ENCODE measurements around the gene TBX1.

TBX1 gene

GRCh38 chr22:19799322-19800190 lies 39.0 kb downstream of the TBX1 start:
- Histone ChIP-seq H3K9me2 (replicated peaks; ENCODE audit: control insufficient read depth, low read length) (no peaks in the 10 kb centered on the region), H3K27ac (ENCODE audit: low read depth, low read length) (no peak overlapping the region), H3K4me2 (ENCODE audit: low read length) (no peak overlapping the region), H3K4me3 (ENCODE audit: low read length) (no peak overlapping the region), H3K27me3 (ENCODE audit: control insufficient read depth, low read length) (no peaks in the 10 kb centered on the region), H3K79me2 (ENCODE audit: control insufficient read depth, low read length) (no peaks in the 10 kb centered on the region), H3K4me1 (ENCODE audit: control insufficient read depth, low read length) (no peaks in the 10 kb centered on the region), H3F3A (ENCODE audit: control insufficient read depth, insufficient read depth) (no peaks in the 10 kb centered on the region), H4K20me1 (ENCODE audit: control insufficient read depth, insufficient read depth, low read depth, low read length) (no peaks in the 10 kb centered on the region), H3K9me3 (ENCODE audit: control insufficient read depth, insufficient read depth, low read length) (no peaks in the 10 kb centered on the region), H3K36me3 (ENCODE audit: control insufficient read depth, low read length) (no peaks in the 10 kb centered on the region)
- TF ChIP-seq, protein P1, sequence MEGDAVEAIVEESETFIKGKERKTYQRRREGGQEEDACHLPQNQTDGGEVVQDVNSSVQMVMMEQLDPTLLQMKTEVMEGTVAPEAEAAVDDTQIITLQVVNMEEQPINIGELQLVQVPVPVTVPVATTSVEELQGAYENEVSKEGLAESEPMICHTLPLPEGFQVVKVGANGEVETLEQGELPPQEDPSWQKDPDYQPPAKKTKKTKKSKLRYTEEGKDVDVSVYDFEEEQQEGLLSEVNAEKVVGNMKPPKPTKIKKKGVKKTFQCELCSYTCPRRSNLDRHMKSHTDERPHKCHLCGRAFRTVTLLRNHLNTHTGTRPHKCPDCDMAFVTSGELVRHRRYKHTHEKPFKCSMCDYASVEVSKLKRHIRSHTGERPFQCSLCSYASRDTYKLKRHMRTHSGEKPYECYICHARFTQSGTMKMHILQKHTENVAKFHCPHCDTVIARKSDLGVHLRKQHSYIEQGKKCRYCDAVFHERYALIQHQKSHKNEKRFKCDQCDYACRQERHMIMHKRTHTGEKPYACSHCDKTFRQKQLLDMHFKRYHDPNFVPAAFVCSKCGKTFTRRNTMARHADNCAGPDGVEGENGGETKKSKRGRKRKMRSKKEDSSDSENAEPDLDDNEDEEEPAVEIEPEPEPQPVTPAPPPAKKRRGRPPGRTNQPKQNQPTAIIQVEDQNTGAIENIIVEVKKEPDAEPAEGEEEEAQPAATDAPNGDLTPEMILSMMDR (IDR thresholded peaks at IDR 0.05; ENCODE audit: low read depth, low read length, poor library complexity, severe bottlenecking), result no peak
- TF ChIP-seq EZH2phosphoT487 (IDR thresholded peaks at IDR 0.05; ENCODE audit: borderline replicate concordance, low read length), result no peak

- Histone ChIP-seq H3K9me2 (replicated peaks; ENCODE audit: control insufficient read depth, low read length) (no peaks in the 10 kb centered on the region), H3K4me3 (ENCODE audit: low read length) (no peak overlapping the region), H3K9me3 (ENCODE audit: control insufficient read depth, insufficient read depth, low read length) (no peaks in the 10 kb centered on the region), H3K27ac (ENCODE audit: low read depth, low read length) (no peak overlapping the region), H3F3A (ENCODE audit: control insufficient read depth, insufficient read depth) (no peaks in the 10 kb centered on the region), H3K79me2 (ENCODE audit: control insufficient read depth, low read length) (no peaks in the 10 kb centered on the region), H3K36me3 (ENCODE audit: control insufficient read depth, low read length) (no peaks in the 10 kb centered on the region), H3K27me3 (ENCODE audit: control insufficient read depth, low read length) (no peaks in the 10 kb centered on the region), H3K4me1 (ENCODE audit: control insufficient read depth, low read length) (no peaks in the 10 kb centered on the region), H4K20me1 (ENCODE audit: control insufficient read depth, insufficient read depth, low read depth, low read length) (no peaks in the 10 kb centered on the region), H3K4me2 (ENCODE audit: low read length) (no peak overlapping the region)
- no peak for TF ChIP-seq EZH2phosphoT487 (IDR thresholded peaks at IDR 0.05; ENCODE audit: borderline replicate concordance, low read length)
- TF ChIP-seq, protein P1 (IDR thresholded peaks at IDR 0.05; ENCODE audit: low read depth, low read length, poor library complexity, severe bottlenecking), result no peak
Measured at GRCh38 chr22:19800306-19800705, 39.7 kb downstream of the TBX1 start.

DNA sequence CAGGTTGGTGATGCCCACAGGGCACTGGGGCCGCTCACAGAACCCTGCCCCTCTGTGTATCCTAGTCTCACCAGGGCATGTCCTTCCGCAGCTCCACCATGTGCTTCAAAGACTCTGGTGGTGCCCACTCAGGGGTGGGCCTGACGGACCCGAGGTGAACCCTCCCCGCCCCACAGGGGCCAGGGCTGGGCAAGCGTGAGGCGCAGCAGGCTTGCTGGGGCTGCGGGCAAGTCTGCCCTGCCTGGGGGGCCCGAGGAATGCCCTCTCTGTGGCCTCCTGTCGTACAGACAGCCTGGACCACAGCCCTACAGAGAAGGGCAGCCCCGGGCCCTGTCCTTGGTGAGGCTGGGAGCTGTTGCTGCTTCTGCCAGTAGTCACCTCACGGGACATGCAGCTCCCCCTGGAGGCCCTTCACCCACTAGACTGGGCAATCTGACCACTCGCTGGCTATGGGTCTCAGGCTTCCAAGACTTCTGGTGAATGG lies 40.2 kb downstream of the TBX1 start:
- H3K27me3 ChIP-seq (ENCODE audit: control insufficient read depth, low read length), result no peaks in the 10 kb centered on the region
- H3K27ac ChIP-seq (ENCODE audit: low read depth, low read length), result no peak overlapping the region
- H3K9me3 ChIP-seq (ENCODE audit: control insufficient read depth, insufficient read depth, low read length), result no peaks in the 10 kb centered on the region
- H3K4me3 ChIP-seq (ENCODE audit: low read length), result no peak overlapping the region
- H4K20me1 ChIP-seq (ENCODE audit: control insufficient read depth, insufficient read depth, low read depth, low read length), result no peaks in the 10 kb centered on the region
- H3K79me2 ChIP-seq (ENCODE audit: control insufficient read depth, low read length), result no peaks in the 10 kb centered on the region
- H3K4me2 ChIP-seq (ENCODE audit: low read length), result no peak overlapping the region
- H3K36me3 ChIP-seq (ENCODE audit: control insufficient read depth, low read length), result no peaks in the 10 kb centered on the region
- no peaks in the 10 kb centered on the region for H3F3A ChIP-seq (ENCODE audit: control insufficient read depth, insufficient read depth)
- no peaks in the 10 kb centered on the region for H3K9me2 ChIP-seq (replicated peaks; ENCODE audit: control insufficient read depth, low read length)
- TF ChIP-seq, protein P1 (IDR thresholded peaks at IDR 0.05; ENCODE audit: low read depth, low read length, poor library complexity, severe bottlenecking), result no peak
- no peak for TF ChIP-seq EZH2phosphoT487 (IDR thresholded peaks at IDR 0.05; ENCODE audit: borderline replicate concordance, low read length)
- no peaks in the 10 kb centered on the region for H3K4me1 ChIP-seq (ENCODE audit: control insufficient read depth, low read length)

All from DOHH2 (cell line).